Activated CD8-positive, alpha-beta memory T cell treated with anti-CD3 and anti-CD28 coated beads for 36 hours (primary cell): ENCODE results near the gene GRAMD1B. TPM values are rescaled to one million over a fixed set of nuclear protein-coding genes. Genes with fewer than 3 reads are reported as not detected.

Experiments
- CTCF ChIA-PET: fragments of 350-600 bp; sonication (Branson Sonifier 250); formaldehyde crosslinking; loops from one replicate; lab custom pipeline; 2021; ENCODE audit warnings: antibody characterized with exemption; lab: Charles Lee
- POLR2A ChIA-PET: fragments of 350-600 bp; sonication (Branson Sonifier 250); formaldehyde crosslinking; loops from one replicate; lab custom pipeline; 2021; ENCODE audit warnings: antibody characterized with exemption; lab: Charles Lee
- total RNA-seq, 2 experiments: library from RNA; stranded (reverse); gene quantifications; one replicate each; pipeline ENCODE4 v1.2.3, GENCODE V29; 2021

GRAMD1B gene
- total RNA-seq, 2 experiments from 2014 or later: 39.4 to 42.0 TPM

- CTCF ChIA-PET: interaction anchor here (0.5 to 6.8 kb wide), 23 partner anchors 10 to 304 kb away, joined by 3 to 82 read pairs (median 3); partner anchors contain the start of genes GRAMD1B and SCN3B
- POLR2A ChIA-PET: no interaction called here
Observed at GRCh38 chr11:123407130-123407995, 22.7 kb upstream of the GRAMD1B start.

- CTCF ChIA-PET: interaction anchor here (0.5 to 6.8 kb wide), 20 partner anchors 9 to 305 kb away, joined by 3 to 82 read pairs (median 4); partner anchors contain the start of genes GRAMD1B and SCN3B
- POLR2A ChIA-PET: no interaction called here
Observed at GRCh38 chr11:123407996-123408597, 22.0 kb upstream of the GRAMD1B start.

- ChIA-PET CTCF (interaction anchor here (1.2 to 6.8 kb wide), 7 partner anchors 9 to 106 kb away, joined by 3 to 82 read pairs (median 7); no protein-coding TSS in a partner anchor), POLR2A (no interaction called here)
Observed at GRCh38 chr11:123408619-123409455, 21.2 kb upstream of the GRAMD1B start.

- ChIA-PET CTCF (interaction anchor here (1.2 to 6.8 kb wide), 2 partner anchors 17 to 69 kb away, joined by 3 to 82 read pairs; no protein-coding TSS in a partner anchor), POLR2A (no interaction called here)
Observed at GRCh38 chr11:123409456-123410217, 20.4 kb upstream of the GRAMD1B start.

- POLR2A ChIA-PET: no interaction called here
- CTCF ChIA-PET: interaction anchor here (1.2 to 6.8 kb wide), 2 partner anchors 17 to 68 kb away, joined by 3 to 82 read pairs; no protein-coding TSS in a partner anchor
Observed at GRCh38 chr11:123410218-123410549, 19.9 kb upstream of the GRAMD1B start.

GRCh38 chr11:123413636-123414035 lies 16.4 kb upstream of the GRAMD1B start:
- ChIA-PET POLR2A (no interaction called here), CTCF (no interaction called here)

- ChIA-PET POLR2A (no interaction called here), CTCF (interaction anchor here (1.5 to 2.3 kb wide), 2 partner anchors 9 to 62 kb away, joined by 3 to 7 read pairs; no protein-coding TSS in a partner anchor)
Observed at GRCh38 chr11:123416566-123416965, 13.5 kb upstream of the GRAMD1B start.

GRCh38 chr11:123418351-123419114 lies 11.5 kb upstream of the GRAMD1B start:
- ChIA-PET POLR2A (no interaction called here), CTCF (interaction anchor here (1.1 to 2.3 kb wide), 2 partner anchors 11 to 119 kb away, joined by 3 to 7 read pairs; no protein-coding TSS in a partner anchor)

- POLR2A ChIA-PET: no interaction called here
- CTCF ChIA-PET: interaction anchor here (0.7 to 1.1 kb wide), 2 partner anchors 37 to 120 kb away, joined by 3 read pairs; no protein-coding TSS in a partner anchor
Observed at GRCh38 chr11:123419731-123420452, 10.2 kb upstream of the GRAMD1B start.

- CTCF ChIA-PET: no interaction called here
- POLR2A ChIA-PET: no interaction called here
Observed at GRCh38 chr11:123421589-123421988, 8.5 kb upstream of the GRAMD1B start.

- ChIA-PET CTCF (no interaction called here), POLR2A (no interaction called here)
Observed at GRCh38 chr11:123425367-123425766, 4.7 kb upstream of the GRAMD1B start.

- POLR2A ChIA-PET: no interaction called here
- CTCF ChIA-PET: interaction anchor here (0.7 kb wide), 1 partner anchor 17 kb away, joined by 3 read pairs; no protein-coding TSS in a partner anchor
Observed at GRCh38 chr11:123426789-123427188, 3.3 kb upstream of the GRAMD1B start.

GRCh38 chr11:123427405-123427804 lies 2.7 kb upstream of the GRAMD1B start:
- ChIA-PET POLR2A (no interaction called here), CTCF (interaction anchor here (0.6 to 0.7 kb wide), 2 partner anchors 18 to 201 kb away, joined by 3 read pairs; no protein-coding TSS in a partner anchor)

GRCh38 chr11:123428116-123428715 lies 1.9 kb upstream of the GRAMD1B start:
- POLR2A ChIA-PET: no interaction called here
- CTCF ChIA-PET: interaction anchor here (1.3 to 2.1 kb wide), 2 partner anchors 10 to 50 kb away, joined by 3 to 5 read pairs; no protein-coding TSS in a partner anchor

- POLR2A ChIA-PET: no interaction called here
- CTCF ChIA-PET: interaction anchor here (1.3 to 2.1 kb wide), 3 partner anchors 9 to 49 kb away, joined by 3 to 11 read pairs (median 5); no protein-coding TSS in a partner anchor
Observed at GRCh38 chr11:123429336-123429735, 733 bp upstream of the GRAMD1B start.
